Osteocyte (in vitro differentiated cells): ENCODE measurements around the gene SERPINF2. TPM values are rescaled to one million over a fixed set of nuclear protein-coding genes. Genes with fewer than 3 reads are reported as not detected.
"Not testable (repeated sequence)": the region's sequence is repeated elsewhere in the genome, so short reads cannot be mapped to it uniquely, and the experiment has no call there.

ENCODE experiments used
- DNase-seq: peaks from one replicate; pipeline ENCODE4 v3.0.0; 2021; ENCODE audit warnings: mixed read lengths; ENCODE audit not compliant: unreplicated experiment; ENCODE audit errors: extremely low spot score
- H3K27ac Mint-ChIP-seq: one replicate; pipeline ENCODE4 v1.8.0; 2021; ENCODE audit warnings: mild to moderate bottlenecking, mixed read lengths; ENCODE audit not compliant: unreplicated experiment
- H3K27me3 Mint-ChIP-seq: one replicate; pipeline ENCODE4 v1.8.0; 2021; ENCODE audit warnings: mixed read lengths; ENCODE audit not compliant: unreplicated experiment
- H3K36me3 Mint-ChIP-seq: one replicate; pipeline ENCODE4 v1.8.0; 2021; ENCODE audit warnings: mixed read lengths; ENCODE audit not compliant: unreplicated experiment
- H3K4me1 Mint-ChIP-seq: one replicate; pipeline ENCODE4 v1.8.0; 2021; ENCODE audit warnings: mixed read lengths; ENCODE audit not compliant: unreplicated experiment
- H3K4me3 Mint-ChIP-seq: one replicate; pipeline ENCODE4 v1.8.0; 2021; ENCODE audit warnings: mild to moderate bottlenecking, moderate library complexity, mixed read lengths; ENCODE audit not compliant: unreplicated experiment
- H3K9me3 Mint-ChIP-seq: one replicate; pipeline ENCODE4 v1.8.0; 2021; ENCODE audit warnings: mixed read lengths; ENCODE audit not compliant: unreplicated experiment
- CTCF ChIP-seq: fragments of 200-600 bp; sonication (generic); IDR thresholded peaks from 2 replicates; pipeline ENCODE4 v1.5.0; 2021; ENCODE audit warnings: antibody characterized with exemption, mild to moderate bottlenecking, moderate library complexity
- total RNA-seq: library from RNA; stranded (reverse); gene quantifications from 2 replicates; pipeline ENCODE4 v1.2.1, GENCODE V29; 2021

Gene SERPINF2
- total RNA-seq, 1 donor from 2014 or later: 0.38 TPM

GRCh38 chr17:1716076-1716911, 26.4 kb upstream of the SERPINF2 start:
- no peak for TF ChIP-seq CTCF
- peaks cover 15% of the 10 kb centered on the region for H3K36me3 Mint-ChIP-seq

GRCh38 chr17:1716912-1717695, 25.6 kb upstream of the SERPINF2 start:
- Mint-ChIP-seq H3K9me3 (no peaks in the 10 kb centered on the region), H3K36me3 (peaks cover 9% of the 10 kb centered on the region), H3K4me1 (peaks cover 50% of the 10 kb centered on the region), H3K27me3 (no peaks in the 10 kb centered on the region), H3K4me3 (peak overlapping the region; percentile 94), H3K27ac (peak overlapping the region; percentile 100)
- DNase-seq: peak; percentile 96
- no peak for TF ChIP-seq CTCF

More at GRCh38 chr17:1716076-1716911, 26.4 kb upstream of the SERPINF2 start:
- H3K4me3 Mint-ChIP-seq: peak overlapping the region; percentile 94
- no peaks in the 10 kb centered on the region for H3K27me3 Mint-ChIP-seq
- DNase-seq: peak; percentile 100
- H3K9me3 Mint-ChIP-seq: no peaks in the 10 kb centered on the region
- peak overlapping the region; percentile 100 for H3K27ac Mint-ChIP-seq
- peaks cover 58% of the 10 kb centered on the region for H3K4me1 Mint-ChIP-seq

- Mint-ChIP-seq H3K27ac (peak overlapping the region; percentile 100), H3K4me1 (peaks cover 44% of the 10 kb centered on the region), H3K36me3 (no peaks in the 10 kb centered on the region), H3K4me3 (peak overlapping the region; percentile 94), H3K27me3 (no peaks in the 10 kb centered on the region), H3K9me3 (no peaks in the 10 kb centered on the region)
- no peak for TF ChIP-seq CTCF
- no peak for DNase-seq
Observed at GRCh38 chr17:1718362-1719165, 24.1 kb upstream of the SERPINF2 start.

GRCh38 chr17:1720856-1721386, 21.8 kb upstream of the SERPINF2 start:
- Mint-ChIP-seq H3K4me1 (peaks cover 44% of the 10 kb centered on the region), H3K27ac (no peak overlapping the region), H3K9me3 (no peaks in the 10 kb centered on the region), H3K4me3 (no peak overlapping the region), H3K27me3 (no peaks in the 10 kb centered on the region), H3K36me3 (no peaks in the 10 kb centered on the region)
- TF ChIP-seq CTCF: peak; percentile 97
- peak; percentile 86 for DNase-seq

GRCh38 chr17:1722022-1722421, 20.6 kb upstream of the SERPINF2 start:
- H3K27me3 Mint-ChIP-seq, H3K36me3 Mint-ChIP-seq, H3K27ac Mint-ChIP-seq, H3K9me3 Mint-ChIP-seq, H3K4me3 Mint-ChIP-seq, DNase-seq: not testable (repeated sequence)
- H3K4me1 Mint-ChIP-seq: peaks cover 44% of the 10 kb centered on the region
